ENCODE data around the gene ACOT7.

- TF ChIP-seq CTCF (IDR thresholded peaks at IDR 0.05), result no peak
- no peak for TF ChIP-seq POLR2A (IDR thresholded peaks at IDR 0.05)
Measured at GRCh38 chr1:6299557-6300165, 93.9 kb downstream of the ACOT7 start.

Data from testis (tissue), 2 donors.